RWPE2 (cell line): Measurements from ENCODE around the gene DCUN1D3.

ENCODE experiments used
- ATAC-seq: fragments of 200-7000 bp; cut with Tn5 transposase; 3 replicates; pipeline ENCODE4 v1.9.1; 2021; ENCODE audit warnings: low read depth
- DNase-seq: peaks from one replicate; pipeline ENCODE4 v3.0.0-alpha.2; 2020; ENCODE audit warnings: low spot score
- H3K27ac ChIP-seq: fragments of 450-650 bp; 2 replicates; pipeline ENCODE4 v1.5.1; 2017; ENCODE audit warnings: mild to moderate bottlenecking; ENCODE audit not compliant: poor library complexity, severe bottlenecking
- H3K27me3 ChIP-seq: fragments of 250-450 bp; sonication (Bioruptor Pico); 2 replicates; pipeline ENCODE4 v1.5.1; 2021; ENCODE audit warnings: mild to moderate bottlenecking, moderate library complexity; ENCODE audit not compliant: insufficient read depth, poor library complexity, severe bottlenecking
- H3K36me3 ChIP-seq: fragments of 250-450 bp; sonication (Bioruptor Pico); 2 replicates; pipeline ENCODE4 v1.5.1; 2020; ENCODE audit warnings: low read depth, mild to moderate bottlenecking, moderate library complexity
- H3K4me1 ChIP-seq: fragments of 250-450 bp; sonication (Bioruptor Pico); 2 replicates; pipeline ENCODE4 v1.5.1; 2021; ENCODE audit warnings: mild to moderate bottlenecking, moderate library complexity; ENCODE audit not compliant: insufficient read depth, poor library complexity, severe bottlenecking
- H3K4me3 ChIP-seq: fragments of 250-450 bp; sonication (Bioruptor Pico); 2 replicates; pipeline ENCODE4 v1.5.1; 2021; ENCODE audit warnings: mild to moderate bottlenecking, moderate library complexity; ENCODE audit not compliant: severe bottlenecking
- H3K9me3 ChIP-seq: fragments of 250-450 bp; sonication (Bioruptor Pico); 2 replicates; pipeline ENCODE4 v1.5.1; 2021; ENCODE audit warnings: mild to moderate bottlenecking, moderate library complexity; ENCODE audit not compliant: severe bottlenecking
- CTCF ChIP-seq: fragments of 450-650 bp; IDR thresholded peaks from one replicate; pipeline ENCODE4 v1.5.1; 2017; ENCODE audit warnings: mild to moderate bottlenecking, moderate library complexity; ENCODE audit not compliant: poor library complexity, severe bottlenecking

The DCUN1D3 gene

DNA sequence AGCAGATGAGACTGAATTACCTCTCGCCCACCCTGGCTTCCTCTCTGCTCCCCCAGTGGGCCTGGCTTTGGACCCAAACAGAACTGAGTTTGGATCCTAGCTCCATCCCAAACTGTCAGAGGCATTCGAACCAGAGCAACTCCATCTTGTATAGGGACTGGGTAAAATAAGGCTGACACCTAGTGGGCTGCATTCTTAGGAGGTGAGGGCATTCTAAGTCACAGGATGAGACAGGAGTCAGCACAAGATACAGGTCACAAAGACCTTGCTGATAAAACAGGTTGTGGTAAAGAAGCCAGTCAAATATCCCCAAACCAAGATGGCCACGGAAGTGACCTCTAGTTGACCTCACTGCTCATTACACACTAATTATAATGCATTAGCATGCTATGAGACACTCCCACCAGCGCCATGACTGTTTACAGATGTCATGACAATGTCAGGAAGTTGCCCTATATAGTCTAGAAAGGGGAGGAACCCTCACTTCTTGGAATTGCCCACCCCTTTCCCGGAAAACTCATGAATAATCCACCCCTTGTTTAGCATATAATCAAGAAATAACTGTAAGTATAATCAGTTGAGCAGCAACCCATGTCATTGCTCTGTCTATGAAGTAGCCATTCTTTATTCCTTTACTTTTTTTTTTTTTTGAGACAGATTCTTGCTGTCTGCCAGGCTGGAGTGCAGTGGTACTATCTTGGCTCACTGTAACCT, 44.9 kb upstream of the DCUN1D3 start:
- Histone ChIP-seq H3K27ac (no peak overlapping the region), H3K9me3 (no peaks in the 10 kb centered on the region), H3K4me1 (no peaks in the 10 kb centered on the region), H3K36me3 (no peaks in the 10 kb centered on the region), H3K27me3 (no peaks in the 10 kb centered on the region), H3K4me3 (no peak overlapping the region)
- peak; percentile 33 for TF ChIP-seq CTCF
- DNase-seq (no peak), ATAC-seq (0 out of 3 replicates have a peak, but pooled peaks have one; percentile 45)

- Histone ChIP-seq H3K36me3 (no peaks in the 10 kb centered on the region), H3K27ac (no peak overlapping the region), H3K4me3 (no peak overlapping the region), H3K4me1 (no peaks in the 10 kb centered on the region), H3K9me3 (no peaks in the 10 kb centered on the region), H3K27me3 (no peaks in the 10 kb centered on the region)
- ATAC-seq: no peak
- no peak for DNase-seq
- TF ChIP-seq CTCF: no peak
Measured at GRCh38 chr16:20942256-20942655, 42.1 kb upstream of the DCUN1D3 start.

- DNase-seq (no peak), ATAC-seq (no peak)
- no peaks in the 10 kb centered on the region for H3K27me3 ChIP-seq
- no peaks in the 10 kb centered on the region for H3K4me1 ChIP-seq
- no peak overlapping the region for H3K27ac ChIP-seq
- no peak overlapping the region for H3K4me3 ChIP-seq
- H3K9me3 ChIP-seq: no peaks in the 10 kb centered on the region
- TF ChIP-seq CTCF: no peak
- no peaks in the 10 kb centered on the region for H3K36me3 ChIP-seq
Measured at GRCh38 chr16:20941636-20941926, 41.4 kb upstream of the DCUN1D3 start.

- ATAC-seq (no peak), DNase-seq (no peak)
- Histone ChIP-seq H3K4me1 (no peaks in the 10 kb centered on the region), H3K27me3 (no peaks in the 10 kb centered on the region), H3K36me3 (no peaks in the 10 kb centered on the region), H3K27ac (no peak overlapping the region), H3K9me3 (no peaks in the 10 kb centered on the region), H3K4me3 (no peak overlapping the region)
- no peak for TF ChIP-seq CTCF
Measured at GRCh38 chr16:20940871-20941635, 40.9 kb upstream of the DCUN1D3 start.

- H3K4me1 ChIP-seq: no peaks in the 10 kb centered on the region
- no peak for TF ChIP-seq CTCF
- no peak for DNase-seq
- no peaks in the 10 kb centered on the region for H3K36me3 ChIP-seq
- no peak for ATAC-seq
- no peaks in the 10 kb centered on the region for H3K9me3 ChIP-seq
- no peaks in the 10 kb centered on the region for H3K27me3 ChIP-seq
- no peak overlapping the region for H3K4me3 ChIP-seq
- no peak overlapping the region for H3K27ac ChIP-seq
Measured at GRCh38 chr16:20939611-20940010, 39.5 kb upstream of the DCUN1D3 start.
